Measurements from ENCODE around the gene KCNC3. TPM values are rescaled to one million over a fixed set of nuclear protein-coding genes. Genes with fewer than 3 reads are reported as not detected.
A peak's percentile ranks its signal among the peaks of the same experiment; 100 is the strongest.
"Not testable (repeated sequence)": the region's sequence is repeated elsewhere in the genome, so short reads cannot be mapped to it uniquely, and the experiment has no call there.

Gene KCNC3
- total RNA-seq, 1 donor from 2014 or later, result not detected

- Mint-ChIP-seq H3K9me3 (ENCODE audit: unreplicated experiment) (peaks cover 35% of the 10 kb centered on the region), H3K36me3 (ENCODE audit: low read depth, unreplicated experiment) (peaks cover 30% of the 10 kb centered on the region), H3K27ac (ENCODE audit: unreplicated experiment) (no peak overlapping the region), H3K27me3 (ENCODE audit: unreplicated experiment) (peaks cover 26% of the 10 kb centered on the region), H3K4me3 (ENCODE audit: unreplicated experiment) (no peak overlapping the region), H3K4me1 (ENCODE audit: unreplicated experiment) (no peaks in the 10 kb centered on the region)
- no peak for DNase-seq (ENCODE audit: low spot score)
- TF ChIP-seq, protein P1, sequence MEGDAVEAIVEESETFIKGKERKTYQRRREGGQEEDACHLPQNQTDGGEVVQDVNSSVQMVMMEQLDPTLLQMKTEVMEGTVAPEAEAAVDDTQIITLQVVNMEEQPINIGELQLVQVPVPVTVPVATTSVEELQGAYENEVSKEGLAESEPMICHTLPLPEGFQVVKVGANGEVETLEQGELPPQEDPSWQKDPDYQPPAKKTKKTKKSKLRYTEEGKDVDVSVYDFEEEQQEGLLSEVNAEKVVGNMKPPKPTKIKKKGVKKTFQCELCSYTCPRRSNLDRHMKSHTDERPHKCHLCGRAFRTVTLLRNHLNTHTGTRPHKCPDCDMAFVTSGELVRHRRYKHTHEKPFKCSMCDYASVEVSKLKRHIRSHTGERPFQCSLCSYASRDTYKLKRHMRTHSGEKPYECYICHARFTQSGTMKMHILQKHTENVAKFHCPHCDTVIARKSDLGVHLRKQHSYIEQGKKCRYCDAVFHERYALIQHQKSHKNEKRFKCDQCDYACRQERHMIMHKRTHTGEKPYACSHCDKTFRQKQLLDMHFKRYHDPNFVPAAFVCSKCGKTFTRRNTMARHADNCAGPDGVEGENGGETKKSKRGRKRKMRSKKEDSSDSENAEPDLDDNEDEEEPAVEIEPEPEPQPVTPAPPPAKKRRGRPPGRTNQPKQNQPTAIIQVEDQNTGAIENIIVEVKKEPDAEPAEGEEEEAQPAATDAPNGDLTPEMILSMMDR (IDR thresholded peaks at IDR 0.05; ENCODE audit: unreplicated experiment), result no peak
These were observed 3.3 kb upstream of the KCNC3 start for GRCh38 chr19:50332244-50333038.

DNA sequence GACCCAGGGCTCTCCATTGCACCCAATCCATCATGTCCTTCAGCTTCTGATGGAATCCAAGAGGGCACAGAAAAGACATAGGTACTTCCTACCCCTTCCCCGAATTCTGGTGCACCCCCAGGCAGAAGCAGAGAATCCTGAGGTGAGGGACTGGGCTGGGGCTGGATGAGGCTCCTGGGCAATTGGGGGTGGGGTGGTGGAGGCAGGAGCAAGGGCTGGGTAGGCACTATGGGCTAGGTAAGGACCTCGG is 2.7 kb upstream of the KCNC3 start:
- H3K36me3 Mint-ChIP-seq (ENCODE audit: low read depth, unreplicated experiment), result peaks cover 36% of the 10 kb centered on the region
- DNase-seq (ENCODE audit: low spot score), result no peak
- H3K27ac Mint-ChIP-seq (ENCODE audit: unreplicated experiment), result no peak overlapping the region
- H3K4me3 Mint-ChIP-seq (ENCODE audit: unreplicated experiment), result no peak overlapping the region
- TF ChIP-seq, protein P1 (IDR thresholded peaks at IDR 0.05; ENCODE audit: unreplicated experiment), result no peak
- H3K27me3 Mint-ChIP-seq (ENCODE audit: unreplicated experiment), result peaks cover 31% of the 10 kb centered on the region
- H3K4me1 Mint-ChIP-seq (ENCODE audit: unreplicated experiment), result no peaks in the 10 kb centered on the region
- H3K9me3 Mint-ChIP-seq (ENCODE audit: unreplicated experiment), result peaks cover 40% of the 10 kb centered on the region

DNA sequence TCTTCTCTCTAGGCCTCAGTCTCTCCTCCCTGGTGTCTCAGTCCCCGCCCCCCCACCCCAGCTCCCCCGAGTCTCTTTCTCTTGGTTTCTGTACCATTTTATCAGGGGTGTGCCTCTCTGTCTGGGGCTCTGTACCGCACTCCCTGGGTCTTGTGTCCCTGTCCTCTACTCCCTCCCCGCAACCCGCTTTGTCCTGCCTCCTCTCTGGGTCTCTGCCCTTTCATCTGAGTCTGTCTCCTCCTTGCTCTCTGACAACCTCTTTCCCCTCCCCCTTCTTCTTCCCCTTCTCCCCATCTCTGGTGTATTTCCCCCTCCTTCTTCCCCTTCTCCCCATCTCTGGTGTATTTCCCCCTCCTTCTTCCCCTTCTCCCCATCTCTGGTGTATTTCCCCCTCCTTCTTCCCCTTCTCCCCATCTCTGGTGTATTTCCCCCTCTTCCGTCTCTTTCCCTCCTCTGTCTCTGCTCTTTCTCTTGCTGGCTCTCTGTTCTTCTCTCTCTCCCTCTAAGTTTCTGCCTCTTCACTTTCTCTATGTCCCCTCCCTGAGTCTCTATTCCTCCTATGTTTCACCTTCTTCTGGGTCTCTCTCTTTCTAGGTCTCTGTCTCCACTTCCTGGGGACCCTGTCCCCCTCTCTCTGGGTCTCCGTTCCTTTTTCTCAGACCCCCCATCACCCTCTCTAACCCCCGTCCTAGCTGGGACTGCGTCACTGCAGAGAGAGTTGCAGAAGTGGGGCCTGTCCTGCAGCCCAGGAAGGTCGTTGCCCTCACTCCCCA is 2.2 kb upstream of the KCNC3 start:
- peaks cover 32% of the 10 kb centered on the region for H3K27me3 Mint-ChIP-seq (ENCODE audit: unreplicated experiment)
- H3K4me1 Mint-ChIP-seq (ENCODE audit: unreplicated experiment), result no peaks in the 10 kb centered on the region
- H3K36me3 Mint-ChIP-seq (ENCODE audit: low read depth, unreplicated experiment), result peaks cover 40% of the 10 kb centered on the region
- H3K4me3 Mint-ChIP-seq (ENCODE audit: unreplicated experiment), result no peak overlapping the region
- no peak overlapping the region for H3K27ac Mint-ChIP-seq (ENCODE audit: unreplicated experiment)
- TF ChIP-seq, protein P1 (IDR thresholded peaks at IDR 0.05; ENCODE audit: unreplicated experiment), result no peak
- DNase-seq (ENCODE audit: low spot score), result no peak
- peaks cover 45% of the 10 kb centered on the region for H3K9me3 Mint-ChIP-seq (ENCODE audit: unreplicated experiment)

- Mint-ChIP-seq H3K4me1 (ENCODE audit: unreplicated experiment) (no peaks in the 10 kb centered on the region), H3K4me3 (ENCODE audit: unreplicated experiment) (peak overlapping the region; percentile 34), H3K27me3 (ENCODE audit: unreplicated experiment) (peaks cover 34% of the 10 kb centered on the region), H3K36me3 (ENCODE audit: low read depth, unreplicated experiment) (peaks cover 37% of the 10 kb centered on the region), H3K27ac (ENCODE audit: unreplicated experiment) (no peak overlapping the region), H3K9me3 (ENCODE audit: unreplicated experiment) (peaks cover 40% of the 10 kb centered on the region)
- no peak for DNase-seq (ENCODE audit: low spot score)
- TF ChIP-seq, protein P1 (IDR thresholded peaks at IDR 0.05; ENCODE audit: unreplicated experiment), result no peak
These were observed 1.3 kb upstream of the KCNC3 start for GRCh38 chr19:50330365-50331078.

GRCh38 chr19:50329926-50330294 is 733 bp upstream of the KCNC3 start:
- Mint-ChIP-seq H3K9me3 (ENCODE audit: unreplicated experiment) (peaks cover 34% of the 10 kb centered on the region), H3K4me3 (ENCODE audit: unreplicated experiment) (peak overlapping the region; percentile 39), H3K36me3 (ENCODE audit: low read depth, unreplicated experiment) (peaks cover 31% of the 10 kb centered on the region), H3K27me3 (ENCODE audit: unreplicated experiment) (peaks cover 33% of the 10 kb centered on the region)
- H3K4me1 Mint-ChIP-seq (ENCODE audit: unreplicated experiment); H3K27ac Mint-ChIP-seq (ENCODE audit: unreplicated experiment); DNase-seq (ENCODE audit: low spot score): not testable (repeated sequence)

All from endothelial cell (in vitro differentiated cells).